Fibroblast of lung (primary cell): ENCODE data around the gene CHST11. TPM values are rescaled to one million over a fixed set of nuclear protein-coding genes. Genes with fewer than 3 reads are reported as not detected.
A peak's percentile ranks its signal among the peaks of the same experiment; 100 is the strongest.
"Not testable (repeated sequence)": the region's sequence is repeated elsewhere in the genome, so short reads cannot be mapped to it uniquely, and the experiment has no call there.

Source experiments
- DNase-seq, 2 donors: peaks; one replicate each; pipeline versions ENCODE4 v3.0.0 to v3.0.0-alpha.2; 2010; ENCODE audit warnings: low read depth in 2 of 2
- H2AFZ ChIP-seq: 2 replicates; pipeline ENCODE4 v1.5.1; 2012; ENCODE audit warnings: low read length, control low read depth, inconsistent platforms
- H3K27ac ChIP-seq: 2 replicates; pipeline ENCODE4 v1.5.1; 2011; ENCODE audit warnings: low read length, control low read depth; ENCODE audit not compliant: insufficient read depth
- H3K27me3 ChIP-seq: 2 replicates; pipeline ENCODE4 v1.5.1; 2011; ENCODE audit warnings: mild to moderate bottlenecking, low read length; ENCODE audit not compliant: control insufficient read depth, insufficient read depth
- H3K36me3 ChIP-seq: 2 replicates; pipeline ENCODE4 v1.5.1; 2011; ENCODE audit warnings: low read length; ENCODE audit not compliant: control insufficient read depth, insufficient read depth
- H3K4me1 ChIP-seq: 2 replicates; pipeline ENCODE4 v1.5.1; 2011; ENCODE audit warnings: low read length; ENCODE audit not compliant: control insufficient read depth, insufficient read depth; ENCODE audit errors: extremely low read depth
- H3K4me2 ChIP-seq: 2 replicates; pipeline ENCODE4 v1.5.1; 2011; ENCODE audit warnings: low read length, control low read depth; ENCODE audit not compliant: insufficient read depth; ENCODE audit errors: extremely low read depth
- H3K4me3 ChIP-seq, 4 experiments: fragments of 200-600 bp in 1 of 4; sonication (generic) in 1 of 4; replicated peaks in 1 of 4; 2 replicates each; pipeline ENCODE4 v1.5.1; 2011 to 2016; ENCODE audit warnings: low read length in 4 of 4, low read depth in 3 of 4, mild to moderate bottlenecking in 3 of 4, control low read depth in 2 of 4, inconsistent platforms in 1 of 4, mixed read lengths in 1 of 4; ENCODE audit not compliant: insufficient read depth in 1 of 4; ENCODE audit errors: control extremely low read depth in 1 of 4
- H3K79me2 ChIP-seq: 2 replicates; pipeline ENCODE4 v1.5.1; 2012; ENCODE audit warnings: mild to moderate bottlenecking, low read length, inconsistent platforms; ENCODE audit not compliant: control insufficient read depth, insufficient read depth
- H3K9ac ChIP-seq: 2 replicates; pipeline ENCODE4 v1.5.1; 2011; ENCODE audit warnings: mild to moderate bottlenecking, low read length, control low read depth; ENCODE audit not compliant: insufficient read depth
- H3K9me3 ChIP-seq: 2 replicates; pipeline ENCODE4 v1.5.1; 2012; ENCODE audit warnings: low read depth, low read length; ENCODE audit not compliant: control insufficient read depth, insufficient read depth
- H4K20me1 ChIP-seq: 2 replicates; pipeline ENCODE4 v1.5.1; 2011; ENCODE audit warnings: low read length; ENCODE audit not compliant: control insufficient read depth, insufficient read depth; ENCODE audit errors: extremely low read depth
- EZH2 ChIP-seq: IDR thresholded peaks from 2 replicates; pipeline ENCODE4 v1.5.1; 2012; ENCODE audit warnings: low read length, control low read depth, mild to moderate bottlenecking; ENCODE audit errors: missing control alignments
- polyA plus RNA-seq, 2 donors: library from polyadenylated mRNA; depleted of rRNA in 1 of 2; stranded (reverse) in 1 of 2; unstranded in 1 of 2; fragments of >200 nt; gene quantifications; 2 replicates each; pipeline ENCODE4 v1.2.1, GENCODE V29; 2011 to 2012; ENCODE audit warnings: missing spikeins in 1 of 2
- total RNA-seq: library from RNA; depleted of rRNA; stranded (reverse); fragments of >200 nt; gene quantifications from 2 replicates; pipeline ENCODE4 v1.2.1, GENCODE V29; 2014
- TF ChIP-seq, protein P1 (sequence below), 2 donors: IDR thresholded peaks in 1 of 2; conservative IDR thresholded peaks in 1 of 2; 1 replicate in 1 of 2; 2 replicates in 1 of 2; pipeline ENCODE4 v1.5.1; 2011 to 2012; ENCODE audit warnings: low read length in 2 of 2, control low read depth in 1 of 2, inconsistent platforms in 1 of 2, low read depth in 1 of 2, mild to moderate bottlenecking in 1 of 2

Gene CHST11
- total and polyA plus RNA-seq, 2 donors (not counting 1 experiment from before 2014, with no cell fraction given) = 3.5 to 9.1 TPM

DNA sequence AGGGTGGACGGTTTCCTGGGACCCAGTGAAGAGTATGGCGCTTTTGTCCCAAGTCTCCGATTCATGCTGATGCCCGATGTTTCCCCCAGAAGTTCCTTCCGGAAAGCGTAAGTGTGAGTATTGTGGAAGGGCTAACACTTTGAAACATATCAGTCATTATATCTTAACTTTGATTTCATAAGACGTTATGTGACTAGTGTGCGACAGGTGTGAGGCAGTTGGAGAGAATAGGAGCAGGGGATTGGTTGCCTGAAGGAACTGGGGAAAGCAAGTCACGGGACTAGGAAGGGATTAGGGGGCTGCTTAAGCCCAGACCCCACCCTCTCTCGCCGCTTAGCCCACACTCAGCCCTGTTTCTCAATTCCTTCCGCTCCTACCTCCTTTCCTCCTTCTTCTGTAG, 154.9 kb downstream of the CHST11 start:
- Histone ChIP-seq H3K9me3 (no peaks in the 10 kb centered on the region), H2AFZ (no peak overlapping the region), H3K79me2 (no peaks in the 10 kb centered on the region), H3K27me3 (no peaks in the 10 kb centered on the region), H3K4me1 (no peaks in the 10 kb centered on the region), H3K27ac (no peak overlapping the region), H3K9ac (no peak overlapping the region), H3K36me3 (no peaks in the 10 kb centered on the region), H3K4me3 (no peak overlapping the region), H3K4me2 (no peak overlapping the region), H4K20me1 (no peaks in the 10 kb centered on the region)
- no peak for DNase-seq
- no peak for TF ChIP-seq EZH2
- TF ChIP-seq, protein P1, sequence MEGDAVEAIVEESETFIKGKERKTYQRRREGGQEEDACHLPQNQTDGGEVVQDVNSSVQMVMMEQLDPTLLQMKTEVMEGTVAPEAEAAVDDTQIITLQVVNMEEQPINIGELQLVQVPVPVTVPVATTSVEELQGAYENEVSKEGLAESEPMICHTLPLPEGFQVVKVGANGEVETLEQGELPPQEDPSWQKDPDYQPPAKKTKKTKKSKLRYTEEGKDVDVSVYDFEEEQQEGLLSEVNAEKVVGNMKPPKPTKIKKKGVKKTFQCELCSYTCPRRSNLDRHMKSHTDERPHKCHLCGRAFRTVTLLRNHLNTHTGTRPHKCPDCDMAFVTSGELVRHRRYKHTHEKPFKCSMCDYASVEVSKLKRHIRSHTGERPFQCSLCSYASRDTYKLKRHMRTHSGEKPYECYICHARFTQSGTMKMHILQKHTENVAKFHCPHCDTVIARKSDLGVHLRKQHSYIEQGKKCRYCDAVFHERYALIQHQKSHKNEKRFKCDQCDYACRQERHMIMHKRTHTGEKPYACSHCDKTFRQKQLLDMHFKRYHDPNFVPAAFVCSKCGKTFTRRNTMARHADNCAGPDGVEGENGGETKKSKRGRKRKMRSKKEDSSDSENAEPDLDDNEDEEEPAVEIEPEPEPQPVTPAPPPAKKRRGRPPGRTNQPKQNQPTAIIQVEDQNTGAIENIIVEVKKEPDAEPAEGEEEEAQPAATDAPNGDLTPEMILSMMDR (conservative IDR thresholded peaks at IDR 0.05 in 1 of 2, IDR thresholded peaks at IDR 0.05 in 1 of 2; ENCODE audit: low read depth in 1 of 2, low read length in 2 of 2) = no peak

DNA sequence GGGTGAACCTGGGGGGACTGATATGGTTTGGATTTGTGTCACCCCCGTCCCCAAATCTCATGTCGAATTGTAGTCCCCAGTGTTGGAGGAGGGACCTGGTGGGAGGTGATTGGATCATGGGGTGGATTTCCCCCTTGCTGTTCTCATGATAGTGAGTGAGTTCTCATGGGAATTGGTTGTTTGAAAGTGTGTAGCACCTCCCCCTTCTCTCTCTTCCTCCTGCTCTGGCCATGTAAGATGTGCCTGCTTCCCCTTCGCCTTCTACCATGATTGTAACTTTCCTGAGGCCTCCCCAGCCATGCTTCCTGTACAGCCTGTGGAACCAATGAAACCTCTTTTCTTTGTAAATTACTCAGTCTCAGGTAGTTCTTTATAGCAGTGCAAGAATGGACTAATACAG, 156.6 kb downstream of the CHST11 start:
- not testable (repeated sequence) for H3K4me1 ChIP-seq, H3K9me3 ChIP-seq, H3K27me3 ChIP-seq, H2AFZ ChIP-seq, H3K27ac ChIP-seq, H3K4me2 ChIP-seq, H3K9ac ChIP-seq, H3K79me2 ChIP-seq, H3K36me3 ChIP-seq, H4K20me1 ChIP-seq, DNase-seq, H3K4me3 ChIP-seq

DNA sequence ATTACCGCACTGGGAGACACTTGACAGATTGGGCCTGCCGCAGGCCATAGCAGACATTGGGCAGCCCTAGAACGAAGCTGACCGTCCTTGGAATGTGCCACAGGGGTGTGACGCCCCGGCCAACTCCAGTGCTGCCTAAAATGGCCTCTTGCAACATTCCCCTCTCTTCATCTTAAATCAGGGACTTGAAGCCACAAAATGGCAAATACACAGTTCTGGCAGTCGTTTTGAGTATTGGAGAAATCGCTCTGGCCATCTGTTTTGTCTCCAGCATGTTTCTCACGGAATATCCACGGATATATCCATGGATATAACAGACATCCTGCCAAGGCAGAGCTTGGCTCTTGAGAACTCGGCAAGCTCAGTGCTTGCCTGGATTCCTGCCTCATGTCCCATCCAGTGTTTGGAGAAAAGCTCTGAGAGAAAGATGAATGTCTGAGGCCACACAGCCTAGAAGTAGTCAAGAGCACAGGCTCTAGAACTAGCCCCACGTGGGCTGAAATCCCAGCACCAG, 158.4 kb downstream of the CHST11 start:
- no peak overlapping the region for H3K4me2 ChIP-seq
- H3K9me3 ChIP-seq = no peaks in the 10 kb centered on the region
- no peaks in the 10 kb centered on the region for H4K20me1 ChIP-seq
- no peaks in the 10 kb centered on the region for H3K79me2 ChIP-seq
- H2AFZ ChIP-seq = peak overlapping the region; percentile 15
- H3K36me3 ChIP-seq = no peaks in the 10 kb centered on the region
- no peak overlapping the region for H3K9ac ChIP-seq
- no peaks in the 10 kb centered on the region for H3K4me1 ChIP-seq
- no peaks in the 10 kb centered on the region for H3K27me3 ChIP-seq
- DNase-seq = peak in 1 of 2 donors; percentile 28
- H3K27ac ChIP-seq = no peak overlapping the region
- no peak overlapping the region for H3K4me3 ChIP-seq
- no peak for TF ChIP-seq EZH2
- TF ChIP-seq, protein P1 (conservative IDR thresholded peaks at IDR 0.05 in 1 of 2, IDR thresholded peaks at IDR 0.05 in 1 of 2; ENCODE audit: low read depth in 1 of 2, low read length in 2 of 2) = no peak
